Measurements from ENCODE around the gene IFT88.

DNA sequence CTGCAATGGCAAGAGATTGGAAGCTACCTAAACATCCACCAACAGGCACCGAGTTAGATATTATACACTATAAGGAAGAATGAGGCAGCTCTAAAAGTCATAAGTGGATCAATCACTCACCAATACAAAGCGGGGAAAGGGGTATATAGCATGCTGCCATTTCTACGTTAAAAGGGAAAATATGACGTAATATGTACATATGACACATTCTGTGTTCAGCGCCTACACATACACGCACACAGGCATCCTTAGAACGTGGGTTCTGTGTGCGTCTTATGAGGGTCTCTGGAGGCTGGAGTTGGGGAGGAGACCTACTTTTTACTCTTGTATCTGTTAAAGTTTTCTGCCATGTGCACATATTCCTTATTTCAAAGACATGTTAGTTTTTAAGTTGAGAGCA, 142.4 kb downstream of the IFT88 start:
- TF ChIP-seq CTCF (IDR thresholded peaks at IDR 0.05) = no peak
- TF ChIP-seq POLR2A (IDR thresholded peaks at IDR 0.05) = no peak
